Gastrocnemius medialis (tissue), 4 donors: ENCODE data around the gene MGMT.

Experiments used
- POLR2A ChIP-seq, 2 donors: fragments of 450-650 bp; IDR thresholded peaks; one replicate each; pipeline ENCODE4 v1.6.1; 2017; ENCODE audit warnings: antibody characterized with exemption in 2 of 2, mild to moderate bottlenecking in 2 of 2, moderate library complexity in 2 of 2
- TF ChIP-seq, protein P1 (sequence below), 5 experiments: fragments of 450-650 bp in 3 of 5; fragments of 200-600 bp in 2 of 5; sonication (generic) in 2 of 5; IDR thresholded peaks in 4 of 5; conservative IDR thresholded peaks in 1 of 5; 1 replicate in 4 of 5; 2 replicates in 1 of 5; pipeline ENCODE4 v1.5.1; 2016 to 2019; ENCODE audit warnings: antibody characterized with exemption in 5 of 5, mild to moderate bottlenecking in 3 of 5, moderate library complexity in 3 of 5

GRCh38 chr10:129809431-129809830 is 342.4 kb downstream of the MGMT start:
- TF ChIP-seq, protein P1, sequence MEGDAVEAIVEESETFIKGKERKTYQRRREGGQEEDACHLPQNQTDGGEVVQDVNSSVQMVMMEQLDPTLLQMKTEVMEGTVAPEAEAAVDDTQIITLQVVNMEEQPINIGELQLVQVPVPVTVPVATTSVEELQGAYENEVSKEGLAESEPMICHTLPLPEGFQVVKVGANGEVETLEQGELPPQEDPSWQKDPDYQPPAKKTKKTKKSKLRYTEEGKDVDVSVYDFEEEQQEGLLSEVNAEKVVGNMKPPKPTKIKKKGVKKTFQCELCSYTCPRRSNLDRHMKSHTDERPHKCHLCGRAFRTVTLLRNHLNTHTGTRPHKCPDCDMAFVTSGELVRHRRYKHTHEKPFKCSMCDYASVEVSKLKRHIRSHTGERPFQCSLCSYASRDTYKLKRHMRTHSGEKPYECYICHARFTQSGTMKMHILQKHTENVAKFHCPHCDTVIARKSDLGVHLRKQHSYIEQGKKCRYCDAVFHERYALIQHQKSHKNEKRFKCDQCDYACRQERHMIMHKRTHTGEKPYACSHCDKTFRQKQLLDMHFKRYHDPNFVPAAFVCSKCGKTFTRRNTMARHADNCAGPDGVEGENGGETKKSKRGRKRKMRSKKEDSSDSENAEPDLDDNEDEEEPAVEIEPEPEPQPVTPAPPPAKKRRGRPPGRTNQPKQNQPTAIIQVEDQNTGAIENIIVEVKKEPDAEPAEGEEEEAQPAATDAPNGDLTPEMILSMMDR (IDR thresholded peaks at IDR 0.05 in 4 of 5, conservative IDR thresholded peaks at IDR 0.05 in 1 of 5) = no peak
- no peak for TF ChIP-seq POLR2A (IDR thresholded peaks at IDR 0.05)
